Activated naive CD4-positive, alpha-beta T cell treated with anti-CD3 and anti-CD28 coated beads, Interleukin-2, amount 10 ng/mL, durations not matched to agents 7 days and 5 days (primary cell): ENCODE results near the gene RBM17.
A peak's percentile ranks its signal among the peaks of the same experiment; 100 is the strongest.

Source experiments
- CTCF ChIA-PET: fragments of 350-600 bp; sonication (Branson Sonifier 250); formaldehyde crosslinking; loops from one replicate; lab custom pipeline; 2021; ENCODE audit warnings: antibody characterized with exemption; lab: Charles Lee
- DNase-seq: peaks from one replicate; pipeline ENCODE4 v3.0.0-alpha.2; 2020
- H3K27ac Mint-ChIP-seq: one replicate; pipeline ENCODE4 v1.8.0; 2021; ENCODE audit warnings: mild to moderate bottlenecking, moderate library complexity, mixed read lengths
- H3K27me3 Mint-ChIP-seq: one replicate; pipeline ENCODE4 v1.8.0; 2021; ENCODE audit warnings: mild to moderate bottlenecking, mixed read lengths
- H3K36me3 Mint-ChIP-seq: one replicate; pipeline ENCODE4 v1.8.0; 2021; ENCODE audit warnings: mixed read lengths
- H3K4me1 Mint-ChIP-seq: one replicate; pipeline ENCODE4 v1.8.0; 2021; ENCODE audit warnings: mixed read lengths
- H3K4me3 Mint-ChIP-seq: one replicate; pipeline ENCODE4 v1.8.0; 2021; ENCODE audit warnings: mild to moderate bottlenecking, moderate library complexity, mixed read lengths
- H3K9me3 Mint-ChIP-seq: one replicate; pipeline ENCODE4 v1.8.0; 2021; ENCODE audit warnings: mixed read lengths

RBM17 gene

GRCh38 chr10:6143181-6143580, 54.3 kb downstream of the RBM17 start:
- CTCF ChIA-PET: interaction anchor here (0.7 to 1.3 kb wide), 3 partner anchors 61 to 342 kb away, joined by 3 read pairs; no protein-coding TSS in a partner anchor
- Mint-ChIP-seq H3K27ac (no peak overlapping the region), H3K9me3 (no peaks in the 10 kb centered on the region), H3K27me3 (peaks cover 9% of the 10 kb centered on the region), H3K36me3 (peaks cover 17% of the 10 kb centered on the region), H3K4me3 (peak overlapping the region; percentile 83), H3K4me1 (peaks cover 73% of the 10 kb centered on the region)
- no peak for DNase-seq

- peaks cover 24% of the 10 kb centered on the region for H3K36me3 Mint-ChIP-seq
- peaks cover 1% of the 10 kb centered on the region for H3K27me3 Mint-ChIP-seq
- H3K4me3 Mint-ChIP-seq: peak overlapping the region; percentile 83
- DNase-seq: peak; percentile 94
- no peaks in the 10 kb centered on the region for H3K9me3 Mint-ChIP-seq
- H3K27ac Mint-ChIP-seq: peak overlapping the region; percentile 88
- CTCF ChIA-PET: interaction anchor here (1.0 to 1.5 kb wide), 2 partner anchors 54 to 257 kb away, joined by 3 to 4 read pairs; no protein-coding TSS in a partner anchor
- peaks cover 80% of the 10 kb centered on the region for H3K4me1 Mint-ChIP-seq
Measured at GRCh38 chr10:6144406-6145165, 55.8 kb downstream of the RBM17 start.

DNA sequence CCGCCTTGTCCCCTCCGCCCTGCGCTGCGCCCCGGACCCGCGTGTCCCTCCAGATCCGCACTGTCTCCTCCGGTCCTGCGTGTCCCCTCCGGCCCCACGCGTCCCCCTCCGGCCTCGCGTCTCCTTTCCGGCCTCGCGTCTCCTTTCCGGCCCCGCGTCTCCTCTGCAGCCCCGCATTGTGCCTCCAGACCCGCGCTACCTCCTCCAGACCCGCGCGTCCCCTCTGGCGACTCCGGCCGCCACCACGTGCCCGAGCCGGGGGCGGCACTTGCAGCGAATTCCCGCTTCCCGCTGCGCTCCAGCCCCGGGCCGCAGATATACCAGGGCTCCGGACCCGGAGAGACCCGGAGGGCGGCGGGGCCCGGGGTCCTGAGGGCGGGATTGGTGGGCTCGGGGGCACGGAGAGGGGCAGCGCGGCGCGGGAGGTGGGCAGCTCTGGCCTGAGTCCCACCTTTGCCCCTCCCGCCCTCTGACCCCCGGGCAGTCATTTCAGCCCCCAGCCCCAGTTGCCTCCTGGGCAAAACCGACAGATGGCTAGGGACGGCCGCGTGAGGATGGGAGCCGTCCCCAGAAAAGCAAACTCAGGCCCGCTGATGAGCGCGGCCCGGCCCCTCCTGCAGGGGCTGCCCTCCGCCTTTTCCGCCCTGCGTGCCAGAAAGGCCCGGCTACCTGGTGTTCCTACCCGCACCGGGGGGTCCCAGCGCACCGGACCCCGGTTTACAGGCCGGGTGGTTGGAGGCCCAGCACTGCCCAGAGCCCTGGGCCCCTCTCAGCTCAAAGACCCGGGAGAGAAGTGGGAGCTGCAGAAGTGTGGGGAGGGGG, 56.5 kb downstream of the RBM17 start:
- Mint-ChIP-seq H3K27me3 (no peaks in the 10 kb centered on the region), H3K4me1 (peaks cover 78% of the 10 kb centered on the region), H3K27ac (peak overlapping the region; percentile 82), H3K36me3 (peaks cover 30% of the 10 kb centered on the region), H3K4me3 (peak overlapping the region; percentile 83), H3K9me3 (no peaks in the 10 kb centered on the region)
- DNase-seq: peak; percentile 32
- CTCF ChIA-PET: interaction anchor here (1.0 to 1.5 kb wide), 2 partner anchors 55 to 257 kb away, joined by 3 to 4 read pairs; no protein-coding TSS in a partner anchor

DNA sequence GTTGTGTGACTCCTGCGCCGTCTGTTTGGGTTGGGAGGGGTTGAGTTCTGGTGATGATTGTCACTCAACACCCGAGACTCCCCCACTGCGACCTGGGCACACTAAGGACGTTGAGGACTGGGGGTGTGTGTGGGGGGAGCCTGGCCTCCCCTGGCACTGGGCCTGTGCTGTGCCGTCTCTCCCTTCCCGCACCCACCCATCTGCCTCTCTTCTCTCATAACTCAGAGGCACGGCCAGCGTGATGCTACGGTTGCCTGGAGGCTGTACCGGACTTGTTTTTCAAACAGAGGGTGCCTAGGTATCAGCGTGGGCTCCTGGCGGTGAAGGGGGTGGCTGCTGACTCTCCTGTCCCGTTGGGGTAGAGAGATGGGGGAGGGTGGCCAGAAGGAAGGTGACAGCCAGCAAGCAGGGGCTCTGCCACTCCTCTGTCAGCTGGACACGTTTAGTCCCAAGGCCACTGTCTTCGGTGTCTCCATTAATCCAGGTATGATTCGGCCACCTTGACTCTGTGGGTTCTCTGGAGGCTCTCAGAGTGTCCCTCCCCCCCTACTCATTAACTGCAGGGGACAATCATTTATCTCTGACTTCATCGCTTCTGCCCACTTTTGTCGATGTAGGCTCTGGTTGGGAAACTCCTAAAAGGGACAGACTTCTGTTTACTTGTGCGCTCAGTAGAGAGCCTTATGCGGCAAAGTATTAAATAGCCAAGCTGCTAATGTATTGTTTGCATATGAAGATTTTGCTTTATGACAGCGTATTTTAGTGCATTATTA, 57.4 kb downstream of the RBM17 start:
- CTCF ChIA-PET: no interaction called here
- Mint-ChIP-seq H3K27me3 (no peaks in the 10 kb centered on the region), H3K9me3 (no peaks in the 10 kb centered on the region), H3K4me3 (peak overlapping the region; percentile 83), H3K4me1 (peaks cover 77% of the 10 kb centered on the region), H3K36me3 (peaks cover 32% of the 10 kb centered on the region), H3K27ac (peak overlapping the region; percentile 55)
- no peak for DNase-seq

- Mint-ChIP-seq H3K9me3 (no peaks in the 10 kb centered on the region), H3K36me3 (peaks cover 35% of the 10 kb centered on the region), H3K4me3 (peak overlapping the region; percentile 83), H3K4me1 (peaks cover 77% of the 10 kb centered on the region), H3K27me3 (no peaks in the 10 kb centered on the region), H3K27ac (no peak overlapping the region)
- DNase-seq: no peak
- CTCF ChIA-PET: interaction anchor here (1.0 kb wide), 1 partner anchor 263 kb away, joined by 3 read pairs; no protein-coding TSS in a partner anchor
Measured at GRCh38 chr10:6146921-6147320, 58.1 kb downstream of the RBM17 start.

DNA sequence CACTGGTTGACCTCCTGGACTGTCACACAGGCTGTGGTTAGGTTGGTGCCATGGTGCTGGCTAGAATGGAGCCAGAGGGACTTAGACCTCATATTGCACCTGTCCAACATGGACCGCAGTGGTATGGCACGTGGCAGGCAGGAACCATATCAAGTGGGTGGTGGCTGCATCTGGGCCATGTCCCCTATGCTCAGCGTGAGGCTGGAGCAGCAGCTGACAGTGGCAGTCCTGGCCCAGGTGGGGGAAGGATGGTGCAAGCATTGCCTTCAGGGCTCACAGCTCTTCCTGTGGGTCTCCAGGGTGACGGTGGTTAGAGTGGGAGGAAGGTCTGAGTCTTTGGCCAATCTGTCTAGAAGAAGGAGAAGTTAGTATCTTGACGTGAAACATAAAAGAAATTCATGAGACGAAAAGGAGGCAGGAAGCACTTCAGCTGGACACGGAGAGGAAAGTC, 59.4 kb downstream of the RBM17 start:
- CTCF ChIA-PET: interaction anchor here (0.6 to 2.0 kb wide), 2 partner anchors 13 to 24 kb away, joined by 3 to 5 read pairs; no protein-coding TSS in a partner anchor
- no peak for DNase-seq
- peaks cover 38% of the 10 kb centered on the region for H3K36me3 Mint-ChIP-seq

GRCh38 chr10:6148908-6149307, 60.1 kb downstream of the RBM17 start:
- DNase-seq: no peak
- peaks cover 40% of the 10 kb centered on the region for H3K36me3 Mint-ChIP-seq

More for the DNA sequence above, 59.4 kb downstream of the RBM17 start:
- no peak overlapping the region for H3K27ac Mint-ChIP-seq
- H3K9me3 Mint-ChIP-seq: no peaks in the 10 kb centered on the region
- no peaks in the 10 kb centered on the region for H3K27me3 Mint-ChIP-seq
- H3K4me3 Mint-ChIP-seq: no peak overlapping the region
- peaks cover 74% of the 10 kb centered on the region for H3K4me1 Mint-ChIP-seq

GRCh38 chr10:6151087-6151977, 62.5 kb downstream of the RBM17 start:
- no peaks in the 10 kb centered on the region for H3K9me3 Mint-ChIP-seq
- H3K27me3 Mint-ChIP-seq: no peaks in the 10 kb centered on the region
- peaks cover 62% of the 10 kb centered on the region for H3K4me1 Mint-ChIP-seq
- H3K27ac Mint-ChIP-seq: peak overlapping the region; percentile 80
- peaks cover 38% of the 10 kb centered on the region for H3K36me3 Mint-ChIP-seq
- CTCF ChIA-PET: interaction anchor here (0.7 to 6.6 kb wide), 18 partner anchors 11 to 255 kb away, joined by 3 to 53 read pairs (median 6); partner anchors contain the start of gene PFKFB3
- DNase-seq: peak; percentile 70
- peak overlapping the region; percentile 51 for H3K4me3 Mint-ChIP-seq

More at GRCh38 chr10:6148908-6149307, 60.1 kb downstream of the RBM17 start:
- Mint-ChIP-seq H3K9me3 (no peaks in the 10 kb centered on the region), H3K27ac (peak overlapping the region; percentile 11), H3K4me1 (peaks cover 72% of the 10 kb centered on the region), H3K27me3 (no peaks in the 10 kb centered on the region), H3K4me3 (no peak overlapping the region)
- CTCF ChIA-PET: interaction anchor here (0.6 to 6.6 kb wide), 3 partner anchors 13 to 135 kb away, joined by 3 to 53 read pairs (median 5); no protein-coding TSS in a partner anchor

DNA sequence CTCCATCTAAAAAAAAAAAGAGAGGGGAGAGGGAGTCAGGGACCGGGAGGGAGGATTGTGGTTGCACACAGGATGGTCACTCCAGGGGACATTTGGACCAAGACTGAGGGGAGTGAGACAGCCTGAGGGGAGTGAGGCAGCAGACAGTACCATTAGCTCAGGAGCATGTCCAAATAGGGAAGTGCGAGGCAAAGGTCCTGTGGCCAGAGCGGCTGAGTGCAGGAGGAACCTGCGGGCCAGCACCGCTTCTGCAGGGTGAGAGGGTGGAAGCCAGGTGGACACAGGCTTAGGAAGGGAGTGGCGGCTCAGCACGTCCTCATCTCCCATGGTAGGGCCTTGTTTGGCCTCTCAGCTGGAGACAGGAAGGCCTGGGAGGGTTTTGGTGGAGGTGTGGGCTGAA, 65.0 kb downstream of the RBM17 start:
- H3K4me1 Mint-ChIP-seq: peaks cover 40% of the 10 kb centered on the region
- CTCF ChIA-PET: interaction anchor here (0.5 to 6.6 kb wide), 5 partner anchors 19 to 252 kb away, joined by 3 to 53 read pairs (median 5); partner anchors contain the start of gene PFKFB3
- peaks cover 19% of the 10 kb centered on the region for H3K36me3 Mint-ChIP-seq
- no peak overlapping the region for H3K27ac Mint-ChIP-seq
- no peak overlapping the region for H3K4me3 Mint-ChIP-seq
- DNase-seq: no peak
- no peaks in the 10 kb centered on the region for H3K9me3 Mint-ChIP-seq
- no peaks in the 10 kb centered on the region for H3K27me3 Mint-ChIP-seq

DNA sequence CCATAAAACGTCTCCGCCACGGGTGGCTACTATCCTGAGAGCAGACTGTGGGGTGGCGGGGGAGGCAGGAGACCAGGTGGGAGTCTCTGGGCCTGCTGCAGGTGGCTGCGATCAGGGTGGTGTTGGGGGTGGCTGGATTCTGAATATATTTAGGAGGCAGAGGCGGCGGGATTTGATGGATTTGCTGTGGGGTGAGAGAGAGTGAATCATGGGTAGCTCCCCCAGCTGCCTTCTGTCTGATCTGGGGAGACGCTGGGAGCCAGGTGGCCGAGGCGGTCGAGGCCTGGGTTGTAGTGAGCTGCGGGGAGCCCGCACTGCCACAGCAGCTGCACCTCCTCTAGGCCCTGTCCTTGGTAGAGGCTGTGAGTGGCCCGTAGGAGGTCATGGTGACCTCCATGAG, 65.7 kb downstream of the RBM17 start:
- CTCF ChIA-PET: interaction anchor here (1.2 to 6.6 kb wide), 3 partner anchors 16 to 252 kb away, joined by 3 to 53 read pairs (median 4); no protein-coding TSS in a partner anchor
- no peak for DNase-seq
- Mint-ChIP-seq H3K27ac (peak overlapping the region; percentile 28), H3K4me1 (peaks cover 37% of the 10 kb centered on the region), H3K9me3 (no peaks in the 10 kb centered on the region), H3K4me3 (no peak overlapping the region), H3K36me3 (peaks cover 16% of the 10 kb centered on the region), H3K27me3 (no peaks in the 10 kb centered on the region)

DNA sequence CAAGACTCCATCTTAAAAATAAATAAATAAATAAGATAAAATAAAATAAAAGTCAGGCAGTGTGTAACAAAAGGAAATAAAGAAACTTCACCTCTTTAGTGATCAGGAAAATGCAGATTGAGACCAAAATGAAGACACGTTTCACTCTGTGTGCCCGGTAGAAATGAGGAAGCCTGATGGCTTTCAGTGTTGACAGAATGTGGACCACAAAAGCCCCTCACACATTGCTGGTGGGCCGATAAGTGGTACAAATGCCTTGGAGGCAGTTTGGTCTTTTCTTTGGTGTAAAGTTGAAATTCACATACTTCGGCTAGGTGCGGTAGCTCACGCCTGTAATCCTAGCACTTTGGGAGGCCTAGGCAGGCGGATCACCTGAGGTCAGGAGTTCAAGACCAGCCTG, 69.4 kb downstream of the RBM17 start:
- CTCF ChIA-PET: interaction anchor here (0.9 to 1.2 kb wide), 3 partner anchors 14 to 48 kb away, joined by 3 to 4 read pairs (median 3); no protein-coding TSS in a partner anchor
- peaks cover 4% of the 10 kb centered on the region for H3K36me3 Mint-ChIP-seq
- H3K27ac Mint-ChIP-seq: no peak overlapping the region
- DNase-seq: no peak
- no peak overlapping the region for H3K4me3 Mint-ChIP-seq
- H3K9me3 Mint-ChIP-seq: no peaks in the 10 kb centered on the region
- H3K4me1 Mint-ChIP-seq: peaks cover 25% of the 10 kb centered on the region
- H3K27me3 Mint-ChIP-seq: no peaks in the 10 kb centered on the region

- CTCF ChIA-PET: interaction anchor here (1.0 to 2.8 kb wide), 5 partner anchors 10 to 244 kb away, joined by 3 to 22 read pairs (median 5); no protein-coding TSS in a partner anchor
- H3K4me3 Mint-ChIP-seq: no peak overlapping the region
- peaks cover 49% of the 10 kb centered on the region for H3K4me1 Mint-ChIP-seq
- no peak for DNase-seq
- H3K9me3 Mint-ChIP-seq: no peaks in the 10 kb centered on the region
- peaks cover 9% of the 10 kb centered on the region for H3K36me3 Mint-ChIP-seq
- no peaks in the 10 kb centered on the region for H3K27me3 Mint-ChIP-seq
- H3K27ac Mint-ChIP-seq: no peak overlapping the region
Measured at GRCh38 chr10:6161921-6162320, 73.1 kb downstream of the RBM17 start.
